Measurements from ENCODE around the gene HPRT1.

The HPRT1 gene

GRCh38 chrX:134520860-134521390 is 61.0 kb downstream of the HPRT1 start:
- no peak overlapping the region for H3K27ac Mint-ChIP-seq
- no peak overlapping the region for H3K4me3 Mint-ChIP-seq
- no peaks in the 10 kb centered on the region for H3K27me3 Mint-ChIP-seq
- no peaks in the 10 kb centered on the region for H3K9me3 Mint-ChIP-seq
- peaks cover 5% of the 10 kb centered on the region for H3K4me1 Mint-ChIP-seq
- H3K36me3 Mint-ChIP-seq = no peaks in the 10 kb centered on the region

GRCh38 chrX:134524181-134524580 is 64.2 kb downstream of the HPRT1 start:
- Mint-ChIP-seq H3K4me1 (peaks cover 5% of the 10 kb centered on the region), H3K27me3 (no peaks in the 10 kb centered on the region), H3K36me3 (no peaks in the 10 kb centered on the region), H3K9me3 (no peaks in the 10 kb centered on the region), H3K27ac (no peak overlapping the region), H3K4me3 (no peak overlapping the region)

GRCh38 chrX:134525086-134525792 is 65.3 kb downstream of the HPRT1 start:
- Mint-ChIP-seq H3K4me1 (peaks cover 5% of the 10 kb centered on the region), H3K27me3 (no peaks in the 10 kb centered on the region), H3K27ac (no peak overlapping the region), H3K9me3 (no peaks in the 10 kb centered on the region), H3K4me3 (no peak overlapping the region), H3K36me3 (no peaks in the 10 kb centered on the region)

- Mint-ChIP-seq H3K27ac (no peak overlapping the region), H3K27me3 (no peaks in the 10 kb centered on the region), H3K4me3 (no peak overlapping the region), H3K9me3 (no peaks in the 10 kb centered on the region), H3K4me1 (peaks cover 5% of the 10 kb centered on the region), H3K36me3 (no peaks in the 10 kb centered on the region)
These were observed 66.4 kb downstream of the HPRT1 start for GRCh38 chrX:134526399-134526798.

- Mint-ChIP-seq H3K9me3 (no peaks in the 10 kb centered on the region), H3K4me1 (no peaks in the 10 kb centered on the region), H3K27me3 (peaks cover 1% of the 10 kb centered on the region), H3K36me3 (no peaks in the 10 kb centered on the region), H3K4me3 (no peak overlapping the region), H3K27ac (no peak overlapping the region)
These were observed 69.0 kb downstream of the HPRT1 start for GRCh38 chrX:134528960-134529359.

GRCh38 chrX:134529481-134529880 is 69.5 kb downstream of the HPRT1 start:
- Mint-ChIP-seq H3K4me3 (no peak overlapping the region), H3K4me1 (no peaks in the 10 kb centered on the region), H3K36me3 (no peaks in the 10 kb centered on the region), H3K9me3 (no peaks in the 10 kb centered on the region), H3K27me3 (peaks cover 1% of the 10 kb centered on the region), H3K27ac (no peak overlapping the region)

GRCh38 chrX:134530845-134531244 is 70.9 kb downstream of the HPRT1 start:
- no peaks in the 10 kb centered on the region for H3K9me3 Mint-ChIP-seq

GRCh38 chrX:134533352-134533751 is 73.4 kb downstream of the HPRT1 start:
- Mint-ChIP-seq H3K36me3 (no peaks in the 10 kb centered on the region), H3K4me1 (no peaks in the 10 kb centered on the region), H3K9me3 (no peaks in the 10 kb centered on the region), H3K27ac (no peak overlapping the region), H3K27me3 (peaks cover 1% of the 10 kb centered on the region), H3K4me3 (no peak overlapping the region)

More at GRCh38 chrX:134530845-134531244, 70.9 kb downstream of the HPRT1 start:
- no peak overlapping the region for H3K4me3 Mint-ChIP-seq
- no peak overlapping the region for H3K27ac Mint-ChIP-seq
- no peaks in the 10 kb centered on the region for H3K4me1 Mint-ChIP-seq
- peaks cover 1% of the 10 kb centered on the region for H3K27me3 Mint-ChIP-seq
- no peaks in the 10 kb centered on the region for H3K36me3 Mint-ChIP-seq

- Mint-ChIP-seq H3K9me3 (no peaks in the 10 kb centered on the region), H3K4me1 (no peaks in the 10 kb centered on the region), H3K36me3 (no peaks in the 10 kb centered on the region), H3K4me3 (no peak overlapping the region), H3K27ac (no peak overlapping the region), H3K27me3 (peaks cover 1% of the 10 kb centered on the region)
These were observed 74.0 kb downstream of the HPRT1 start for GRCh38 chrX:134533952-134534351.

GRCh38 chrX:134537179-134537955 is 77.4 kb downstream of the HPRT1 start:
- H3K4me1 Mint-ChIP-seq = no peaks in the 10 kb centered on the region
- H3K4me3 Mint-ChIP-seq = no peak overlapping the region
- H3K9me3 Mint-ChIP-seq = no peaks in the 10 kb centered on the region
- no peaks in the 10 kb centered on the region for H3K27me3 Mint-ChIP-seq
- no peak overlapping the region for H3K27ac Mint-ChIP-seq
- H3K36me3 Mint-ChIP-seq = no peaks in the 10 kb centered on the region

- Mint-ChIP-seq H3K27me3 (peaks cover 2% of the 10 kb centered on the region), H3K4me1 (no peaks in the 10 kb centered on the region), H3K4me3 (no peak overlapping the region), H3K36me3 (no peaks in the 10 kb centered on the region), H3K9me3 (no peaks in the 10 kb centered on the region), H3K27ac (no peak overlapping the region)
These were observed 78.4 kb downstream of the HPRT1 start for GRCh38 chrX:134538316-134538715.

- Mint-ChIP-seq H3K27ac (no peak overlapping the region), H3K4me3 (no peak overlapping the region), H3K4me1 (no peaks in the 10 kb centered on the region), H3K27me3 (peaks cover 12% of the 10 kb centered on the region), H3K9me3 (no peaks in the 10 kb centered on the region), H3K36me3 (no peaks in the 10 kb centered on the region)
These were observed 81.9 kb downstream of the HPRT1 start for GRCh38 chrX:134541906-134542305.

- Mint-ChIP-seq H3K4me3 (no peak overlapping the region), H3K36me3 (no peaks in the 10 kb centered on the region), H3K27ac (no peak overlapping the region), H3K4me1 (no peaks in the 10 kb centered on the region), H3K27me3 (peaks cover 13% of the 10 kb centered on the region), H3K9me3 (no peaks in the 10 kb centered on the region)
These were observed 82.5 kb downstream of the HPRT1 start for GRCh38 chrX:134542485-134542884.

GRCh38 chrX:134543288-134543687 is 83.3 kb downstream of the HPRT1 start:
- H3K9me3 Mint-ChIP-seq = peaks cover 1% of the 10 kb centered on the region
- H3K4me1 Mint-ChIP-seq = peaks cover 3% of the 10 kb centered on the region
- H3K27me3 Mint-ChIP-seq = peaks cover 17% of the 10 kb centered on the region
- no peak overlapping the region for H3K4me3 Mint-ChIP-seq
- H3K36me3 Mint-ChIP-seq = no peaks in the 10 kb centered on the region
- no peak overlapping the region for H3K27ac Mint-ChIP-seq

- no peak overlapping the region for H3K27ac Mint-ChIP-seq
- peaks cover 25% of the 10 kb centered on the region for H3K27me3 Mint-ChIP-seq
- H3K4me3 Mint-ChIP-seq = no peak overlapping the region
- peaks cover 11% of the 10 kb centered on the region for H3K4me1 Mint-ChIP-seq
- no peaks in the 10 kb centered on the region for H3K36me3 Mint-ChIP-seq
- peaks cover 5% of the 10 kb centered on the region for H3K9me3 Mint-ChIP-seq
These were observed 84.2 kb downstream of the HPRT1 start for GRCh38 chrX:134544135-134544512.

- Mint-ChIP-seq H3K4me3 (no peak overlapping the region), H3K27me3 (peaks cover 27% of the 10 kb centered on the region), H3K4me1 (peaks cover 12% of the 10 kb centered on the region), H3K9me3 (peaks cover 5% of the 10 kb centered on the region), H3K36me3 (no peaks in the 10 kb centered on the region), H3K27ac (no peak overlapping the region)
These were observed 84.7 kb downstream of the HPRT1 start for GRCh38 chrX:134544513-134545151.

Data from activated naive CD4-positive, alpha-beta T cell treated with anti-CD3 and anti-CD28 coated beads, Interleukin-2, amount 50 U/mL, for 24 hours (primary cell).